DND-41 (cell line): ENCODE results near the gene KRT79.

ENCODE experiments used
- ATAC-seq: fragments of 200-7000 bp; cut with Tn5 transposase; 3 replicates; pipeline ENCODE4 v1.9.1; 2021; ENCODE audit warnings: low read depth; ENCODE audit not compliant: insufficient read depth
- DNase-seq: peaks from one replicate; pipeline ENCODE4 v3.0.0-alpha.2; 2020
- H2AFZ ChIP-seq: 2 replicates; pipeline ENCODE4 v1.6.0; 2012; ENCODE audit warnings: low read depth, low read length
- H3K27ac ChIP-seq: 2 replicates; pipeline ENCODE4 v1.5.1; 2012; ENCODE audit warnings: low read length, inconsistent platforms
- H3K27me3 ChIP-seq: fragments of 200-600 bp; sonication (generic); 2 replicates; pipeline ENCODE4 v1.6.0; 2012; ENCODE audit warnings: low read length, mild to moderate bottlenecking, inconsistent platforms; ENCODE audit not compliant: insufficient read depth, poor library complexity
- H3K36me3 ChIP-seq: 2 replicates; pipeline ENCODE4 v1.5.1; 2012; ENCODE audit warnings: low read length, inconsistent platforms; ENCODE audit not compliant: insufficient read depth
- H3K4me1 ChIP-seq: 2 replicates; pipeline ENCODE4 v1.5.1; 2012; ENCODE audit warnings: mild to moderate bottlenecking, low read length; ENCODE audit not compliant: insufficient read depth
- H3K4me2 ChIP-seq: 2 replicates; pipeline ENCODE4 v1.6.0; 2012; ENCODE audit warnings: mild to moderate bottlenecking, moderate library complexity, low read length, inconsistent platforms; ENCODE audit not compliant: insufficient read depth
- H3K4me3 ChIP-seq, 2 experiments: fragments of 200-600 bp in 1 of 2; shearing (Covaris generic) in 1 of 2; 2 replicates each; pipeline ENCODE4 v1.5.1; 2012 to 2016; ENCODE audit warnings: inconsistent platforms in 2 of 2, low read length in 2 of 2, mild to moderate bottlenecking in 2 of 2, low read depth in 1 of 2, moderate library complexity in 1 of 2
- H3K79me2 ChIP-seq: 2 replicates; pipeline ENCODE4 v1.6.0; 2012; ENCODE audit warnings: low read length, inconsistent platforms; ENCODE audit not compliant: insufficient read depth
- H3K9ac ChIP-seq: 2 replicates; pipeline ENCODE4 v1.6.0; 2012; ENCODE audit warnings: low read depth, mild to moderate bottlenecking, inconsistent platforms, low read length, moderate library complexity
- H3K9me3 ChIP-seq: 2 replicates; pipeline ENCODE4 v1.5.1; 2012; ENCODE audit warnings: low read length, moderate library complexity, mild to moderate bottlenecking, inconsistent platforms; ENCODE audit not compliant: insufficient read depth, severe bottlenecking
- H4K20me1 ChIP-seq: 2 replicates; pipeline ENCODE4 v1.6.0; 2012; ENCODE audit warnings: low read length; ENCODE audit not compliant: insufficient read depth
- EZH2 ChIP-seq: IDR thresholded peaks from 3 replicates; pipeline ENCODE4 v1.6.1; 2012; ENCODE audit warnings: borderline replicate concordance, low read depth, mild to moderate bottlenecking, moderate library complexity, low read length, inconsistent platforms; ENCODE audit not compliant: severe bottlenecking
- TF ChIP-seq, protein P1 (sequence below): IDR thresholded peaks from 2 replicates; pipeline ENCODE4 v1.5.1; 2012; ENCODE audit warnings: borderline replicate concordance, low read length, moderate library complexity, mild to moderate bottlenecking; ENCODE audit not compliant: poor library complexity, severe bottlenecking; ENCODE audit errors: extremely low read depth

KRT79 gene

DNA sequence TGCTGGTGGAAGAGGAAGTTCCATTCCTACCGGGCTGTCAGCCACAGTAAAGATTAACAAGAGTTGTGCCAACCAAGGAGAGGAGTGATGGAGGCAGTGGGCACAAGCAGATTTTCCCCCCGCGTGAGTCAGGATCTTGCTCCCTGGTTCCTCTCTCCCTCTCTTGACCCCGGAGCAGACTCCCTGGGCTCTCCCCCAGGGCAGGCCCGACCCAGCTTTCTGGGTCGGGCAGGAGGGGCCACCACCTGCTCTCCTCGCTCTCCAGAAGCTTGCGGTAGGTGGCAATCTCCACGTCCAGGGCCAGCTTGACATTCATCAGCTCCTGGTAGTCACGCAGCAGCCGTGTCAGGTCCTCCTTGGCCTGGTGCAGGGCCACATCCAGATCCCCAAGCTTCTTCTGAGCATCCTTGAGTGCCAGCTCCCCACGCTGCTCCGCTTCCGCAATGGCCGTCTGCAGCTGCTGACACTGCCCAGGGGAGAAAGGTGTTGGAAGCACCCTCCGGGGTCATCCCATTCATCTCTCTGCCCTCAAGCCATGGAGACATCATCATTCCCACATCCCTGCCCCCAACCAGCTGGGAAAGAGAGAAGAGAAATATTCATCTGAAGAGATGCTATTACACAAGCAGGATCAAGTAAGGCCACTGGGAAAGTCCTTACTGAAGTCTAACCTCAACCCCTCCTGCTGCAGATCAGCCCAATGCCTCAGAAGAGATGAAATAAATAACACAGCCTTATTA lies 11.2 kb downstream of the KRT79 start:
- H3K79me2 ChIP-seq = no peaks in the 10 kb centered on the region
- no peaks in the 10 kb centered on the region for H3K4me1 ChIP-seq
- no peak overlapping the region for H3K9ac ChIP-seq
- no peak overlapping the region for H3K4me3 ChIP-seq
- no peaks in the 10 kb centered on the region for H3K9me3 ChIP-seq
- H3K36me3 ChIP-seq = no peaks in the 10 kb centered on the region
- peaks cover 6% of the 10 kb centered on the region; the same call in 1 of the 2 replicates for H4K20me1 ChIP-seq
- no peak for ATAC-seq
- peaks cover 29% of the 10 kb centered on the region for H3K27me3 ChIP-seq
- TF ChIP-seq, protein P1, sequence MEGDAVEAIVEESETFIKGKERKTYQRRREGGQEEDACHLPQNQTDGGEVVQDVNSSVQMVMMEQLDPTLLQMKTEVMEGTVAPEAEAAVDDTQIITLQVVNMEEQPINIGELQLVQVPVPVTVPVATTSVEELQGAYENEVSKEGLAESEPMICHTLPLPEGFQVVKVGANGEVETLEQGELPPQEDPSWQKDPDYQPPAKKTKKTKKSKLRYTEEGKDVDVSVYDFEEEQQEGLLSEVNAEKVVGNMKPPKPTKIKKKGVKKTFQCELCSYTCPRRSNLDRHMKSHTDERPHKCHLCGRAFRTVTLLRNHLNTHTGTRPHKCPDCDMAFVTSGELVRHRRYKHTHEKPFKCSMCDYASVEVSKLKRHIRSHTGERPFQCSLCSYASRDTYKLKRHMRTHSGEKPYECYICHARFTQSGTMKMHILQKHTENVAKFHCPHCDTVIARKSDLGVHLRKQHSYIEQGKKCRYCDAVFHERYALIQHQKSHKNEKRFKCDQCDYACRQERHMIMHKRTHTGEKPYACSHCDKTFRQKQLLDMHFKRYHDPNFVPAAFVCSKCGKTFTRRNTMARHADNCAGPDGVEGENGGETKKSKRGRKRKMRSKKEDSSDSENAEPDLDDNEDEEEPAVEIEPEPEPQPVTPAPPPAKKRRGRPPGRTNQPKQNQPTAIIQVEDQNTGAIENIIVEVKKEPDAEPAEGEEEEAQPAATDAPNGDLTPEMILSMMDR = no peak
- TF ChIP-seq EZH2 = no peak
- no peak overlapping the region for H2AFZ ChIP-seq
- H3K27ac ChIP-seq = no peak overlapping the region
- H3K4me2 ChIP-seq = no peak overlapping the region
- DNase-seq = no peak

DNA sequence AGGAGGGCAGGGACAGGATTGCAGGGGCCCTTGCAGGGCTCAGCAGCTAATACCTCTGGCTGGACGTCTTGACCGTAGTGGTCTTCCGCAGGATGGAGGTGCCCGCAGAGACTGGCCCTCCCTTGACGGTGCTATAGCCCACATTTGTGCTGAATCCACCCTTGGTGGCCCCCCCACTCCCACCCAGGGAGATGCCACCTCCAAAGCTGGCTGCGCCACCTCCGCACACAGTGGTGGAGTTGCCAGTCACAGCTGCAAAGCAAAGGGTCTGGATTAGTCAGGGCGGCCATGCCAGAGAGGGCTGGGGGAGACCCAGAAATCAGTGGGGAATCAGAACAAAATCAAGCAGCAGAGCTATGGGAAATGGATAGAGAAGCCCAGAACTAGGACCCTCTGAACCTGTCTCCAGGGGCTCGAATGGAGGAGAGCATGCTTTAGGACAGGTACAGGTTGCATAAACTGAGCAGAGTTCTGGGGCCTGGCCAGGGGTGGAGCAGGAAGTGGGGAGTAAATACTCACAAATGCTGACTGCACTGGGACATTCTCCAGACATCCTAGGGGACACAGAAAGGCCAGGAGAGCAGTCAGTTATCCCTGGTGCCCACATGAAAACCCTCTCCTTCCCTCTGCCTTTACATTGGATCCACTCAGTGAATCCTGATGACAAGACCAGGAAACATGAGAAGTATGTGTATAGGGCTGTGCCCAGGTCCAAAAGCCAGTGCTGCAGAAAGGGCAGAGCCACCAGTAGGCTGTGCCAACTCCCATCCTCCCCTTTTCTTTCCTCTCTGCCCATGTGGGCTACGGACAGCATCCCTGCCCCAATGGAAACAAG lies 12.1 kb downstream of the KRT79 start:
- peaks cover 6% of the 10 kb centered on the region; the same call in 1 of the 2 replicates for H4K20me1 ChIP-seq
- no peak overlapping the region for H3K27ac ChIP-seq
- H3K4me1 ChIP-seq = no peaks in the 10 kb centered on the region
- no peak overlapping the region for H2AFZ ChIP-seq
- no peak overlapping the region for H3K4me2 ChIP-seq
- H3K27me3 ChIP-seq = peaks cover 35% of the 10 kb centered on the region
- ATAC-seq (no peak), DNase-seq (no peak)
- no peaks in the 10 kb centered on the region for H3K36me3 ChIP-seq
- TF ChIP-seq EZH2 = no peak
- TF ChIP-seq, protein P1 = no peak
- H3K4me3 ChIP-seq = no peak overlapping the region
- H3K79me2 ChIP-seq = no peaks in the 10 kb centered on the region
- no peaks in the 10 kb centered on the region for H3K9me3 ChIP-seq
- no peak overlapping the region for H3K9ac ChIP-seq

DNA sequence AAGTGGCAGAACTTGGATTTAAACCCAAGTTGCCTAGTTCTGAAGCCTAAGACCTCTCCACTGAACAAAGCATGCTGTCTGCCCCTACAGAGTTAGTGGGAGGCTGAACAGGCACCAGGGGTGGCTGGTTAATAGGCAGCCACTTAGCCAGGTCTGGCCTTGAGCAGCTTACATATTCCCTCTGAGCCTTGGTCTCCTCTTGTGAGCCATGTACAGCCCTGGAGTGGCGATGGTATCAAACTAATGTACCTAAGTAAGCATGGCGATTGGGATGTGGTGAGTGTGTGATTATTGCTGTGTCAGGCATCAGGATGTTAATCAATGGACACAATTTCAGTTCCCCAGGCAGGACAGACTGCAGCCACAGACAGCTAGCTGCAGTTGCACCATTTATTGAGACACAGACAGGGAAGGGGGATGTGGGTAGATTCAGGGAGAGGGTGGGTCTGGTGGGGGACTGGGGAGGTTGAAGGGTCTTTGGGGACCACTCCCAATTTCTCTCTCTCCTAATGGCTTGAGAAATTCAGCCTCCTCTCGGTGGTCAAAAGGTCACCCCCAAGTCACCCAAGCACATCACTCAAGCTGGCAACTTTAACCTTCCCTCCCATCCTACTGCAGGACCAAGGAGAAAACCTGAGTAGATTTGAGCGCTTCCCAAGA lies 12.9 kb downstream of the KRT79 start:
- Histone ChIP-seq H4K20me1 (peaks cover 6% of the 10 kb centered on the region; the same call in 1 of the 2 replicates), H3K27ac (no peak overlapping the region), H3K9ac (no peak overlapping the region), H3K4me3 (no peak overlapping the region), H3K36me3 (no peaks in the 10 kb centered on the region), H3K4me2 (no peak overlapping the region), H3K9me3 (no peaks in the 10 kb centered on the region), H3K27me3 (peaks cover 35% of the 10 kb centered on the region), H2AFZ (no peak overlapping the region), H3K79me2 (no peaks in the 10 kb centered on the region), H3K4me1 (no peaks in the 10 kb centered on the region)
- ATAC-seq (no peak), DNase-seq (no peak)
- no peak for TF ChIP-seq EZH2
- TF ChIP-seq, protein P1 = no peak
